Mesenchymal stem cell (in vitro differentiated cells and primary cell): ENCODE results near the gene FXR2.

Experiments used
- DNase-seq: peaks from one replicate; pipeline ENCODE4 v3.0.0-alpha.2; 2013
- H2AFZ ChIP-seq: one replicate; pipeline ENCODE4 v1.6.1; 2013; ENCODE audit warnings: low read depth, mild to moderate bottlenecking, control low read depth, inconsistent platforms, low read length, moderate library complexity
- H2AK5ac ChIP-seq: 2 replicates; pipeline ENCODE4 v1.6.1; 2013; ENCODE audit warnings: low read length, moderate library complexity, mild to moderate bottlenecking, inconsistent platforms; ENCODE audit not compliant: severe bottlenecking
- H2BK120ac ChIP-seq: one replicate; pipeline ENCODE4 v1.6.1; 2013; ENCODE audit warnings: low read depth, mild to moderate bottlenecking, inconsistent platforms, low read length, moderate library complexity
- H2BK12ac ChIP-seq, 2 experiments: one replicate each; pipeline ENCODE4 v1.6.1; 2013; ENCODE audit warnings: inconsistent platforms in 2 of 2, low read length in 2 of 2, mild to moderate bottlenecking in 2 of 2, moderate library complexity in 2 of 2, control low read depth in 1 of 2
- H2BK15ac ChIP-seq: one replicate; pipeline ENCODE4 v1.6.1; 2013; ENCODE audit warnings: mild to moderate bottlenecking, low read depth, inconsistent platforms; ENCODE audit not compliant: poor library complexity, severe bottlenecking
- H2BK5ac ChIP-seq: 2 replicates; pipeline ENCODE4 v1.6.1; 2013; ENCODE audit warnings: low read depth, mild to moderate bottlenecking, low read length, control low read depth, inconsistent platforms; ENCODE audit not compliant: poor library complexity, severe bottlenecking
- H3K14ac ChIP-seq, 2 experiments: one replicate each; pipeline ENCODE4 v1.6.1; 2013; ENCODE audit warnings: inconsistent platforms in 2 of 2, low read length in 2 of 2, control low read depth in 1 of 2, mild to moderate bottlenecking in 1 of 2, moderate library complexity in 1 of 2
- H3K18ac ChIP-seq, 2 experiments: one replicate each; pipeline ENCODE4 v1.6.1; 2013; ENCODE audit warnings: inconsistent platforms in 2 of 2, low read length in 2 of 2, control low read depth in 1 of 2, low read depth in 1 of 2, mild to moderate bottlenecking in 1 of 2
- H3K23ac ChIP-seq, 2 experiments: one replicate each; pipeline ENCODE4 v1.6.1; 2013; ENCODE audit warnings: inconsistent platforms in 2 of 2, low read length in 2 of 2, mild to moderate bottlenecking in 2 of 2, moderate library complexity in 2 of 2, control low read depth in 1 of 2
- H3K27ac ChIP-seq: 2 replicates; pipeline ENCODE4 v1.5.1; 2013; ENCODE audit warnings: mild to moderate bottlenecking, moderate library complexity, low read length, control low read depth, inconsistent platforms; ENCODE audit not compliant: poor library complexity, severe bottlenecking
- H3K27me3 ChIP-seq, 2 experiments: 2 replicates each; pipeline versions ENCODE4 v1.6.1 to v1.7.0; 2013; ENCODE audit warnings: low read length in 2 of 2, mild to moderate bottlenecking in 2 of 2, moderate library complexity in 2 of 2, control low read depth in 1 of 2, inconsistent platforms in 1 of 2; ENCODE audit not compliant: control insufficient read depth in 1 of 2, insufficient read depth in 1 of 2
- H3K36me3 ChIP-seq, 2 experiments: 2 replicates each; pipeline versions ENCODE4 v1.6.1 to v1.7.0; 2013; ENCODE audit warnings: low read length in 2 of 2, control low read depth in 1 of 2, inconsistent platforms in 1 of 2, low read depth in 1 of 2, mild to moderate bottlenecking in 1 of 2; ENCODE audit not compliant: insufficient read depth in 2 of 2, control insufficient read depth in 1 of 2
- H3K4ac ChIP-seq, 2 experiments: one replicate each; pipeline ENCODE4 v1.6.1; 2013; ENCODE audit warnings: inconsistent platforms in 2 of 2, low read length in 2 of 2, mild to moderate bottlenecking in 2 of 2, moderate library complexity in 2 of 2, control low read depth in 1 of 2, low read depth in 1 of 2
- H3K4me1 ChIP-seq: 2 replicates; pipeline ENCODE4 v1.6.1; 2013; ENCODE audit warnings: low read depth, low read length, control low read depth; ENCODE audit not compliant: control insufficient read depth, insufficient read depth
- H3K4me2 ChIP-seq: 2 replicates; pipeline ENCODE4 v1.6.1; 2013; ENCODE audit warnings: low read length, mild to moderate bottlenecking, inconsistent platforms; ENCODE audit not compliant: poor library complexity, severe bottlenecking
- H3K4me3 ChIP-seq, 2 experiments: 2 replicates each; pipeline versions ENCODE4 v1.5.1 to v1.7.0; 2013; ENCODE audit warnings: low read length in 2 of 2, mild to moderate bottlenecking in 2 of 2, control low read depth in 1 of 2, low read depth in 1 of 2; ENCODE audit not compliant: insufficient read depth in 1 of 2
- H3K79me1 ChIP-seq: replicated peaks from 2 replicates; pipeline ENCODE4 v1.6.1; 2013; ENCODE audit warnings: mild to moderate bottlenecking, control low read depth, low read length, inconsistent platforms; ENCODE audit not compliant: poor library complexity, severe bottlenecking
- H3K9ac ChIP-seq: 2 replicates; pipeline ENCODE4 v1.7.0; 2013; ENCODE audit warnings: mild to moderate bottlenecking, low read length, moderate library complexity
- H3K9me3 ChIP-seq: 2 replicates; pipeline ENCODE4 v1.7.0; 2013; ENCODE audit warnings: mild to moderate bottlenecking, low read length; ENCODE audit not compliant: control insufficient read depth
- H4K8ac ChIP-seq: one replicate; pipeline ENCODE4 v1.6.1; 2013; ENCODE audit warnings: inconsistent platforms, mild to moderate bottlenecking, low read length, moderate library complexity
- H4K91ac ChIP-seq: one replicate; pipeline ENCODE4 v1.6.1; 2013; ENCODE audit warnings: mild to moderate bottlenecking, low read length, inconsistent platforms
- WGBS: methylation state at CpG from one replicate; pipeline ENCODE4 v1.1.7; 2013; ENCODE audit warnings: mixed read lengths; 5-methylcytosine and 5-hydroxymethylcytosine counted together

The FXR2 gene

DNA sequence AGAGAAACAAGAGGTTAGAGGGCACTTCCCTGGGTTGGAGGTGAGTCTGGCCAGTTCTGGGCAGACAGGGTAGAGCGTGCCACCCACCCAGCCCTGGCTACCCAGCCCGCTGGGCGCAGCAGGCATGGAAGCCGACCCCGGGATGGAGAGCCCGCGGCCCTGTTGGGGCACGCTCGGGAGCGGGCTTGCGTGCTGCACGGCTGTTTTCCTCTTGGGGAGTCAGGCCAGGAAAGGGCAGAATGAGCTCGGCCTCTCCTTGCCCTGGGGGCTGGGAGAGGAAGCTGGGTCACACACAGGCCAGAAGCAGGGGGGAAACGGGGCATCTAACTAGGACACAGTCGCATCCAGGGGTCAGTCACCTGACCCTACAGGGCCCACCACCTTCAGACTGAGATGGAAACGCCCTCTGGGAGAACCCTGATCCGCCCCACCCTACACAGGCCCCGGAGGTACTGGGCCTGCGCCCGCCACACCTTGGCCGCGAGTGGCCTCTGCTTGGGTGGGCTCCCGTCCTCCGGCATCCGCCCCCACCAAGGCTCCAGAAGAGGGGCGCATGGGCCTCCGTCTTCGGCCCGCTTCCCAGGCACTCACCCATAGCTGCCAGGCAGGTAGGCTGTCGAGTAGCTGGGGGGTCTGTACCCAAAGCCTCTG lies 26.0 kb downstream of the FXR2 start:
- Histone ChIP-seq H3K4me2 (no peak overlapping the region), H3K9ac (peak overlapping the region; percentile 79), H4K8ac (peak overlapping the region; percentile 66), H3K23ac (peak overlapping the region in 1 of 2 experiments; percentile 23), H3K14ac (peak overlapping the region in 1 of 2 experiments; percentile 36), H3K4me1 (peaks cover 50% of the 10 kb centered on the region), H3K4me3 (peak overlapping the region in 1 of 2 experiments; percentile 68), H2BK15ac (peak overlapping the region; percentile 26), H3K79me1 (peaks cover 32% of the 10 kb centered on the region), H3K9me3 (no peaks in the 10 kb centered on the region), H2AFZ (no peak overlapping the region), H3K18ac (peak overlapping the region; percentile 68 to 73), H2BK12ac (peak overlapping the region in 1 of 2 experiments; percentile 70), H2BK5ac (no peak overlapping the region), H2BK120ac (no peak overlapping the region), H2AK5ac (peak overlapping the region; percentile 91), H3K36me3 (peaks cover 49 to 74% of the 10 kb centered on the region in 2 experiments), H3K27me3 (no peaks in the 10 kb centered on the region), H3K27ac (peak overlapping the region; percentile 82), H3K4ac (peak overlapping the region; percentile 72 to 82), H4K91ac (peak overlapping the region; percentile 89)
- DNase-seq: no peak
- WGBS: 84% methylated on average over 29 of the region's 30 CpGs

DNA sequence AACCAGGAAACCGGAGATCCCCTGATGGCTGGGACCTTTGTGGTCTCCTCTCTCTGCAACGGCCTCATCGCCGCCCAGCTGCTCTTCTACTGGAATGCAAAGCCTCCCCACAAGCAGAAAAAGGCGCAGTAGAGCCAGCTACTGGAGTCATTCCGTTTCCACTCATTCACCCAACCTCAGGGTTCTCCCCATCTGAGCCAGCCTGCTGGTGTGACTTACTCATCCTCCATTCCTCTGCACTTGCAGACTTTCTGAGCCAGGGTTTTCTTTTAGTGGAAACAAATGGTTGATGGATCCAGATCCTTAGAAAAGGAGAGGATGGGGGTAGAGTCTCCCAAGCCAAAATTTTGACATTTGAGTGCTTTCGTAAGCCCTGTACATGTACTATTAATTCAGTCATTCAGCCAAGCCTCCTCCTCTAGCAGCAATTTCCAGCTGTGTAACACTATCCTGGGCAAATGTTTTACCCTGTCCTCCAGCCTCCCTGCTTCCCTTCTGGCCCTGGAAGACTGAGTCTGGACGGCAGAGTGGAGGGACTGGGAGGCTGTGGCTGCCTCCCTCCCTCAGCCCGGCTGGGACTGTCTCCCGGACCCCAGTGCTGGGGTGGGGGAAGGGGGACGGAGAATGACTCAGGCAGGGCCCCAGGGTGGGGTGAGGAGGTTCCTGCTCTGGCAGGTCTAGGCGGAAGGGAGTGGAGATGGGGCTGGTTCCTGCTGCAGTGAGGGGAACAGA lies 27.1 kb downstream of the FXR2 start:
- no peak overlapping the region for H2AK5ac ChIP-seq
- WGBS: 31% methylated on average over 10 of the region's 12 CpGs

DNA sequence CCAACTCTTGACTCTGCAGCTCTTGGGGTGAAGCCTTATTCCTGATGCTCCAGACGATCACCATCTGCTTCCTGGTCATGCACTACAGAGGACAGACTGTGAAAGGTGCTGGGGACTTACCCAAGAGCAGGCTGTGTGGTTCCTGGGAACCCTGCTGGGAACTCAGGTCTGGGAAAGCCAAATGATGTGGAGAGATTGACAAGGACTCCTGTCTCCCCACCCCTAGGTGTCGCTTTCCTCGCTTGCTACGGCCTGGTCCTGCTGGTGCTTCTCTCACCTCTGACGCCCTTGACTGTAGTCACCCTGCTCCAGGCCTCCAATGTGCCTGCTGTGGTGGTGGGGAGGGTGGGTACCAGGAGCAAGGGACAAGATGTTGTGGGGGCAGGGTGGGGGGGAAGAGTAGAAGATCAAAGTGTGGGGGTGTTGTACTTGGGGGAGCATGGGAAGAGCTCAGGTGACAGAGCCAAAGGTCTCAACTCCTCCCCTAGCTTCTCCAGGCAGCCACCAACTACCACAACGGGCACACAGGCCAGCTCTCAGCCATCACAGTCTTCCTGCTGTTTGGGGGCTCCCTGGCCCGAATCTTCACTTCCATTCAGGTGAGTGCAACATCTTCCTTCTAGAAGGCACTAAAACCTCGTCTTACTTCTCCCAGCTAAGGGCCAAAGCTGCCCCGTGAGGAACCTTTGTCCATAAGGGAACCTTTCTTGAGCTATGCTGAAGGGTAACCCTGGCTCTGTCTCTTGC lies 27.9 kb downstream of the FXR2 start:
- H3K4me1 ChIP-seq: peaks cover 56% of the 10 kb centered on the region

More for the DNA sequence above, 27.1 kb downstream of the FXR2 start:
- peak overlapping the region in 1 of 2 experiments; percentile 6 for H3K4ac ChIP-seq
- H3K4me1 ChIP-seq: peaks cover 54% of the 10 kb centered on the region
- H2AFZ ChIP-seq: no peak overlapping the region
- peak overlapping the region; percentile 49 for H2BK5ac ChIP-seq
- H2BK120ac ChIP-seq: peak overlapping the region; percentile 77
- H3K9me3 ChIP-seq: no peaks in the 10 kb centered on the region
- H3K14ac ChIP-seq: no peak overlapping the region
- H3K4me2 ChIP-seq: peak overlapping the region; percentile 32
- no peak overlapping the region for H2BK15ac ChIP-seq
- H3K27ac ChIP-seq: peak overlapping the region; percentile 82
- H3K79me1 ChIP-seq: peaks cover 35% of the 10 kb centered on the region
- peaks cover 39 to 74% of the 10 kb centered on the region in 2 experiments for H3K36me3 ChIP-seq
- peak overlapping the region; percentile 64 for H4K91ac ChIP-seq
- H3K23ac ChIP-seq: no peak overlapping the region
- peak overlapping the region in 1 of 2 experiments; percentile 17 for H2BK12ac ChIP-seq
- DNase-seq: peak; percentile 95
- H4K8ac ChIP-seq: peak overlapping the region; percentile 46
- H3K4me3 ChIP-seq: peak overlapping the region in 1 of 2 experiments; percentile 68
- H3K18ac ChIP-seq: peak overlapping the region; percentile 19 to 44
- H3K9ac ChIP-seq: peak overlapping the region; percentile 79
- no peaks in the 10 kb centered on the region for H3K27me3 ChIP-seq

More for the DNA sequence above, 27.9 kb downstream of the FXR2 start:
- Histone ChIP-seq H4K91ac (peak overlapping the region; percentile 18), H3K9me3 (no peaks in the 10 kb centered on the region), H3K14ac (no peak overlapping the region), H2BK5ac (no peak overlapping the region), H3K36me3 (peaks cover 39 to 75% of the 10 kb centered on the region in 2 experiments), H3K4me3 (peak overlapping the region in 1 of 2 experiments; percentile 52), H2BK120ac (no peak overlapping the region), H3K23ac (no peak overlapping the region), H3K4me2 (peak overlapping the region; percentile 9), H2BK12ac (peak overlapping the region; percentile 17 to 28), H2AK5ac (peak overlapping the region; percentile 14), H2BK15ac (no peak overlapping the region), H3K27ac (peak overlapping the region; percentile 82), H4K8ac (peak overlapping the region; percentile 27), H3K18ac (peak overlapping the region in 1 of 2 experiments; percentile 43), H3K4ac (no peak overlapping the region), H3K9ac (peak overlapping the region; percentile 66), H2AFZ (no peak overlapping the region), H3K79me1 (peaks cover 35% of the 10 kb centered on the region), H3K27me3 (no peaks in the 10 kb centered on the region)
- 74% methylated on average over 9 of the region's 9 CpGs for WGBS
- no peak for DNase-seq
